Esophagus squamous epithelium (tissue), 5 donors: ENCODE measurements around the gene TMEM158. TPM values are rescaled to one million over a fixed set of nuclear protein-coding genes. Genes with fewer than 3 reads are reported as not detected.

Source experiments
- DNase-seq: peaks from one replicate; lab custom pipeline; 2025; lab: John Stamatoyannopoulos, UW
- H3K27ac ChIP-seq, 4 donors: fragments of 200-600 bp; sonication (generic); one replicate each; pipeline ENCODE4 v1.5.1; 2016 to 2019; ENCODE audit warnings: mild to moderate bottlenecking in 1 of 4
- H3K27me3 ChIP-seq, 4 donors: fragments of 200-600 bp; sonication (generic); 1 replicate in 3 of 4; 2 replicates in 1 of 4; pipeline versions ENCODE4 v1.5.1 to v1.6.0; 2017 to 2021; ENCODE audit warnings: antibody characterized with exemption in 1 of 4
- H3K36me3 ChIP-seq, 3 donors: fragments of 200-600 bp; sonication (generic); one replicate each; pipeline ENCODE4 v1.5.1; 2016 to 2019
- H3K4me1 ChIP-seq, 3 donors: fragments of 200-600 bp; sonication (generic); one replicate each; pipeline ENCODE4 v1.5.1; 2017 to 2019
- H3K4me3 ChIP-seq, 4 donors: fragments of 200-600 bp; sonication (generic); 1 replicate in 3 of 4; 2 replicates in 1 of 4; pipeline ENCODE4 v1.5.1; 2016 to 2019; ENCODE audit warnings: mild to moderate bottlenecking in 2 of 4, moderate library complexity in 1 of 4
- H3K9me3 ChIP-seq, 3 donors: fragments of 200-600 bp; sonication (generic); one replicate each; pipeline ENCODE4 v1.5.1; 2016 to 2019
- CTCF ChIP-seq, 6 experiments: fragments of 450-650 bp in 4 of 6; fragments of 200-600 bp in 2 of 6; sonication (generic) in 2 of 6; IDR thresholded peaks; one replicate each; pipeline ENCODE4 v1.5.1; 2016 to 2019; ENCODE audit warnings: antibody characterized with exemption in 6 of 6, mild to moderate bottlenecking in 4 of 6, moderate library complexity in 4 of 6
- POLR2A ChIP-seq, 4 donors: fragments of 450-650 bp; IDR thresholded peaks; one replicate each; pipeline ENCODE4 v1.6.1; 2017; ENCODE audit warnings: antibody characterized with exemption in 4 of 4, mild to moderate bottlenecking in 4 of 4, moderate library complexity in 3 of 4
- WGBS, 2 donors: methylation state at CpG; one replicate each; pipeline ENCODE4 v1.1.5; 2018; 5-methylcytosine and 5-hydroxymethylcytosine counted together
- intact Hi-C: fragments of 100-400 bp; cut with DNase I; formaldehyde crosslinking; loops from one replicate; pipeline ENCODE4 v1.15.0; 2022
- total RNA-seq, 4 donors: library from RNA; depleted of rRNA; stranded (reverse); fragments of >200 nt; gene quantifications; one replicate each; pipeline ENCODE4 v1.1.0, GENCODE V29; 2016
- donor health status: DM: yes; HTN: yes; CAD: no.

The TMEM158 gene
- total RNA-seq, 4 donors from 2014 or later, result 1.8 to 14.7 (median 4.4) TPM

GRCh38 chr3:45244356-45244755, 18.3 kb upstream of the TMEM158 start:
- Histone ChIP-seq H3K4me1 (no peaks in the 10 kb centered on the region), H3K27ac (no peak overlapping the region), H3K36me3 (no peaks in the 10 kb centered on the region), H3K27me3 (peaks cover 0 to 4% (median 0%) of the 10 kb centered on the region in 4 donors), H3K9me3 (no peaks in the 10 kb centered on the region), H3K4me3 (no peak overlapping the region)
- intact Hi-C loops, result no loop called here
- TF ChIP-seq CTCF (IDR thresholded peaks at IDR 0.05) (no peak), POLR2A (IDR thresholded peaks at IDR 0.05) (no peak)
- DNase-seq, result no peak
- 68 to 77% methylated on average over 6 of the region's 6 CpGs for WGBS, 2 donors

GRCh38 chr3:45241206-45241605, 15.1 kb upstream of the TMEM158 start:
- no peak for DNase-seq
- no peak overlapping the region for H3K27ac ChIP-seq
- H3K9me3 ChIP-seq, result no peaks in the 10 kb centered on the region
- intact Hi-C loops, result no loop called here
- TF ChIP-seq POLR2A (IDR thresholded peaks at IDR 0.05) (no peak), CTCF (IDR thresholded peaks at IDR 0.05) (no peak)
- no peaks in the 10 kb centered on the region for H3K36me3 ChIP-seq
- H3K4me1 ChIP-seq, result no peaks in the 10 kb centered on the region
- WGBS, 2 donors, result 56 to 70% methylated on average over 2 to 3 of the region's 3 CpGs
- H3K4me3 ChIP-seq, result no peak overlapping the region
- H3K27me3 ChIP-seq, result peaks cover 0 to 6% (median 0%) of the 10 kb centered on the region in 4 donors

GRCh38 chr3:45240292-45240691, 14.2 kb upstream of the TMEM158 start:
- Histone ChIP-seq H3K27me3 (peaks cover 0 to 6% (median 0%) of the 10 kb centered on the region in 4 donors), H3K27ac (no peak overlapping the region), H3K36me3 (no peaks in the 10 kb centered on the region), H3K4me3 (no peak overlapping the region), H3K4me1 (no peaks in the 10 kb centered on the region), H3K9me3 (no peaks in the 10 kb centered on the region)
- 47 to 80% methylated on average over 3 to 4 of the region's 4 CpGs for WGBS, 2 donors
- no peak for DNase-seq
- TF ChIP-seq CTCF (IDR thresholded peaks at IDR 0.05), result no peak
- no peak for TF ChIP-seq POLR2A (IDR thresholded peaks at IDR 0.05)
- intact Hi-C loops, result no loop called here

GRCh38 chr3:45239254-45239653, 13.2 kb upstream of the TMEM158 start:
- WGBS, 2 donors, result 74 to 76% methylated on average over 3 to 4 of the region's 4 CpGs
- no peak for DNase-seq
- peaks cover 0 to 6% (median 0%) of the 10 kb centered on the region in 4 donors for H3K27me3 ChIP-seq
- H3K4me3 ChIP-seq, result no peak overlapping the region
- no peaks in the 10 kb centered on the region for H3K4me1 ChIP-seq
- intact Hi-C loops, result no loop called here
- H3K36me3 ChIP-seq, result no peaks in the 10 kb centered on the region
- H3K9me3 ChIP-seq, result no peaks in the 10 kb centered on the region
- H3K27ac ChIP-seq, result no peak overlapping the region
- no peak for TF ChIP-seq CTCF (IDR thresholded peaks at IDR 0.05)
- TF ChIP-seq POLR2A (IDR thresholded peaks at IDR 0.05), result no peak

- no peaks in the 10 kb centered on the region for H3K9me3 ChIP-seq
- H3K27me3 ChIP-seq, result peaks cover 0 to 6% (median 0%) of the 10 kb centered on the region in 4 donors
- DNase-seq, result no peak
- H3K4me1 ChIP-seq, result no peaks in the 10 kb centered on the region
- intact Hi-C loops, result no loop called here
- no peak overlapping the region for H3K4me3 ChIP-seq
- 84 to 100% methylated on average over 1 to 2 of the region's 2 CpGs for WGBS, 2 donors
- no peak overlapping the region for H3K27ac ChIP-seq
- no peaks in the 10 kb centered on the region for H3K36me3 ChIP-seq
- TF ChIP-seq CTCF (IDR thresholded peaks at IDR 0.05), result no peak
- no peak for TF ChIP-seq POLR2A (IDR thresholded peaks at IDR 0.05)
Observed at GRCh38 chr3:45236964-45237363, 10.9 kb upstream of the TMEM158 start.
